ENCODE results near the gene TMPRSS2. TPM values are rescaled to one million over a fixed set of nuclear protein-coding genes. Genes with fewer than 3 reads are reported as not detected.
"Not testable (repeated sequence)": the region's sequence is repeated elsewhere in the genome, so short reads cannot be mapped to it uniquely, and the experiment has no call there.

TMPRSS2 gene
- total RNA-seq, 1 donor from 2014 or later: not detected

- intact Hi-C loops (cut with DNase I): no loop called here
- peak; percentile 95 for ATAC-seq
- peak; percentile 91 for DNase-seq (ENCODE audit: missing footprints)
Measured at GRCh38 chr21:41419921-41420862, 87.8 kb downstream of the TMPRSS2 start.

- intact Hi-C loops (cut with DNase I): no loop called here
- ATAC-seq (no peak), DNase-seq (ENCODE audit: missing footprints) (no peak)
Measured at GRCh38 chr21:41418956-41419680, 88.8 kb downstream of the TMPRSS2 start.

GRCh38 chr21:41418393-41418792, 89.6 kb downstream of the TMPRSS2 start:
- DNase-seq (ENCODE audit: missing footprints): no peak
- no peak for ATAC-seq
- intact Hi-C loops (cut with DNase I): no loop called here

- ATAC-seq; intact Hi-C loops (cut with DNase I); DNase-seq (ENCODE audit: missing footprints): not testable (repeated sequence)
Measured at GRCh38 chr21:41417505-41417904, 90.5 kb downstream of the TMPRSS2 start.

Other genes with a start within 250 kb of the TMPRSS2 start
- not detected for gene FAM3B, start 191.4 kb downstream of the TMPRSS2 start, total RNA-seq
- gene MX2, start 146.1 kb downstream of the TMPRSS2 start, total RNA-seq: 4.8 TPM
- 11.0 TPM for gene MX1, start 81.9 kb downstream of the TMPRSS2 start, total RNA-seq